Ovary (tissue), 3 donors: ENCODE measurements around the gene USP17L29.
"Not testable (repeated sequence)": the region's sequence is repeated elsewhere in the genome, so short reads cannot be mapped to it uniquely, and the experiment has no call there.

Experiments
- EP300 ChIP-seq: sonication (generic); formaldehyde crosslinking; IDR thresholded peaks from one replicate; pipeline ENCODE4 v1.6.1; 2017; ENCODE audit warnings: antibody characterized with exemption
- POLR2A ChIP-seq: fragments of 450-650 bp; IDR thresholded peaks from one replicate; pipeline ENCODE4 v1.6.1; 2017; ENCODE audit warnings: antibody characterized with exemption, mild to moderate bottlenecking, moderate library complexity
- TF ChIP-seq, protein P1 (sequence below), 3 donors: fragments of 450-650 bp in 2 of 3; fragments of 200-600 bp in 1 of 3; IDR thresholded peaks; one replicate each; pipeline versions ENCODE4 v1.5.1 to v1.8.0; 2016 to 2022; ENCODE audit warnings: antibody characterized with exemption in 3 of 3, mild to moderate bottlenecking in 1 of 3
- donor health status: DM: no; HTN: no; CAD: no.

DNA sequence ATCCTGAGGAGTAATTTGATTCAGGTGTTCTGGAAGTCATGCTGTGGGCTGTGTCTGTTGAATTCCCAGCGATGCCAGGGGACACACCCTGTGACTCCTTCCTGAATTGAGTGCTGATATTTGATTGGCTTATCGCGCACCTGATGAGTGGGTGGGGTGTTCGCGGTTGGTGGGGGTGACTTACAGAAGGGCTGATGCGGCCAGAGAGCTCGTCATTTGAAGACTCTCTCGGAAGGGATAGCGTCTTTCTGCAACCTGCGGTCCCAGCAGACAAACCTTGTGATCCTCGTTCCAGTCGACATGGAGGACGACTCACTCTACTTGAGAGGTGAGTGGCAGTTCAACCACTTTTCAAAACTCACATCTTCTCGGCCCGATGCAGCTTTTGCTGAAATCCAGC, 9.4 kb downstream of the USP17L29 start, which contains the start of gene USP17L30:
- TF ChIP-seq, protein P1, sequence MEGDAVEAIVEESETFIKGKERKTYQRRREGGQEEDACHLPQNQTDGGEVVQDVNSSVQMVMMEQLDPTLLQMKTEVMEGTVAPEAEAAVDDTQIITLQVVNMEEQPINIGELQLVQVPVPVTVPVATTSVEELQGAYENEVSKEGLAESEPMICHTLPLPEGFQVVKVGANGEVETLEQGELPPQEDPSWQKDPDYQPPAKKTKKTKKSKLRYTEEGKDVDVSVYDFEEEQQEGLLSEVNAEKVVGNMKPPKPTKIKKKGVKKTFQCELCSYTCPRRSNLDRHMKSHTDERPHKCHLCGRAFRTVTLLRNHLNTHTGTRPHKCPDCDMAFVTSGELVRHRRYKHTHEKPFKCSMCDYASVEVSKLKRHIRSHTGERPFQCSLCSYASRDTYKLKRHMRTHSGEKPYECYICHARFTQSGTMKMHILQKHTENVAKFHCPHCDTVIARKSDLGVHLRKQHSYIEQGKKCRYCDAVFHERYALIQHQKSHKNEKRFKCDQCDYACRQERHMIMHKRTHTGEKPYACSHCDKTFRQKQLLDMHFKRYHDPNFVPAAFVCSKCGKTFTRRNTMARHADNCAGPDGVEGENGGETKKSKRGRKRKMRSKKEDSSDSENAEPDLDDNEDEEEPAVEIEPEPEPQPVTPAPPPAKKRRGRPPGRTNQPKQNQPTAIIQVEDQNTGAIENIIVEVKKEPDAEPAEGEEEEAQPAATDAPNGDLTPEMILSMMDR (IDR thresholded peaks at IDR 0.05) = not testable (repeated sequence)
- TF ChIP-seq POLR2A, EP300: not testable (repeated sequence)
